Urinary bladder (tissue), 4 donors: ENCODE measurements around the gene TEX11. TPM values are rescaled to one million over a fixed set of nuclear protein-coding genes. Genes with fewer than 3 reads are reported as not detected.
"Not testable (repeated sequence)": the region's sequence is repeated elsewhere in the genome, so short reads cannot be mapped to it uniquely, and the experiment has no call there.

Experiments
- DNase-seq: peaks from one replicate; pipeline ENCODE4 v3.0.0-alpha.2; 2015; ENCODE audit errors: extremely low spot score
- H3K27ac ChIP-seq: one replicate; pipeline ENCODE4 v1.5.1; 2013; ENCODE audit warnings: low read depth, mild to moderate bottlenecking, moderate library complexity
- H3K36me3 ChIP-seq: one replicate; pipeline ENCODE4 v1.6.1; 2013; ENCODE audit warnings: mild to moderate bottlenecking, moderate library complexity; ENCODE audit not compliant: insufficient read depth
- H3K4me1 ChIP-seq: one replicate; pipeline ENCODE4 v1.6.1; 2013; ENCODE audit warnings: mild to moderate bottlenecking, moderate library complexity; ENCODE audit not compliant: insufficient read depth
- H3K4me3 ChIP-seq: one replicate; pipeline ENCODE4 v1.5.1; 2013; ENCODE audit warnings: low read depth, low read length
- WGBS: extraction: QIAGEN DNeasy Blood & Tissue Kit; methylation state at CpG from one replicate; pipeline ENCODE4 v1.1.7; 2013; 5-methylcytosine and 5-hydroxymethylcytosine counted together
- polyA plus RNA-seq: library from polyadenylated mRNA; stranded (reverse); fragments of 200-250 nt; gene quantifications from one replicate; pipeline ENCODE4 v1.2.3, GENCODE V29; 2013
- total RNA-seq: library from RNA; depleted of rRNA; stranded (reverse); fragments of >200 nt; gene quantifications from one replicate; pipeline ENCODE4 v1.2.3, GENCODE V29; 2014
- donor health status: healthy with polysubstance abuse.
- donor health status: healthy.

The TEX11 gene
- total RNA-seq (not detected), polyA plus RNA-seq (0.06 TPM)

DNA sequence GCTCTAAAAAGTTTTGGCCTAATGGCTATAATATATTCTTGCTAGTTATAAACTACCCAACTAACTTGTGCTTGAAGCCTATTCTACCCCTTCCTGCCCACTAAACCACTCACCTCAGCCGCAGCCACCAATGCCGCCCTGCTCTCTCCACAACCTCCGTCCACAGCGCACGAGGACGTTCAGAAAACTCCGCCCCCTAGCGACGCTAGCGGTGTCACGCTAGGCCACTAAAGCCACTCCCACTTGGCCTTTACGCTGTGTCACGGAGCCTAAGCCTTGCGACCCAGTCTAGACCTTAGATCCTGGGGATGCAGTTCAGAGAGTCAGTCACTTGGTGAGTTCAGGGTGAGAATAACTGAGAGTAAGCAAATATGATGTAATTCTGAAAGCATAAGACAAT is at the start of gene TEX11:
Gene TEX11, minus strand, starts transcription at position 171 of the 400 bp plus-strand sequence. CDS start 922 bp downstream, outside the sequence.
- WGBS: 89% methylated on average over 14 of the region's 14 CpGs
- H3K36me3 ChIP-seq: no peaks in the 10 kb centered on the region
- no peaks in the 10 kb centered on the region for H3K4me1 ChIP-seq

DNA sequence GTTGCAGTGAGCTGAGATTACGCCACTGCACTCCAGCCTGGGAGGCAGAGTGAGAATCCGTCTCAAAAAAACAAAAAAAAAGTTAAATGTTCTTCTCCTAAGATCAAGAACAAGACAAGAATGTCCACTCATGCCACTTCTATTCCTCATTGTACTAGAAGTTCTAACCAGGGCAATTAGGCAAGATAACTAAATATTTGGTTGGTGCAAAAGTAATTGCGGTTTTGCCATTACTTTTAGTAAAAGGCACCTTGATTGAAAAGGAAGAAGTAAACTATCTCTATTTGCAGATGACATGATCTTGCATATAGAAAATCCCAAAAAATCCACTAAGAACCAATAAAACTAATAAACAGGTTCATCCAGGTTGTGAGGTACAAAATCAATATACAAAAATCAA is 46.4 kb upstream of the TEX11 start:
- no peak for DNase-seq
- 94% methylated on average over 3 of the region's 3 CpGs for WGBS
- Histone ChIP-seq H3K4me3 (no peak overlapping the region), H3K36me3 (no peaks in the 10 kb centered on the region), H3K27ac (no peak overlapping the region), H3K4me1 (no peaks in the 10 kb centered on the region)

More for the DNA sequence above, at the start of gene TEX11:
- no peak within 1 kb of the TSS for H3K27ac ChIP-seq
- H3K4me3 ChIP-seq: no peak within 1 kb of the TSS
- DNase-seq: no peak

DNA sequence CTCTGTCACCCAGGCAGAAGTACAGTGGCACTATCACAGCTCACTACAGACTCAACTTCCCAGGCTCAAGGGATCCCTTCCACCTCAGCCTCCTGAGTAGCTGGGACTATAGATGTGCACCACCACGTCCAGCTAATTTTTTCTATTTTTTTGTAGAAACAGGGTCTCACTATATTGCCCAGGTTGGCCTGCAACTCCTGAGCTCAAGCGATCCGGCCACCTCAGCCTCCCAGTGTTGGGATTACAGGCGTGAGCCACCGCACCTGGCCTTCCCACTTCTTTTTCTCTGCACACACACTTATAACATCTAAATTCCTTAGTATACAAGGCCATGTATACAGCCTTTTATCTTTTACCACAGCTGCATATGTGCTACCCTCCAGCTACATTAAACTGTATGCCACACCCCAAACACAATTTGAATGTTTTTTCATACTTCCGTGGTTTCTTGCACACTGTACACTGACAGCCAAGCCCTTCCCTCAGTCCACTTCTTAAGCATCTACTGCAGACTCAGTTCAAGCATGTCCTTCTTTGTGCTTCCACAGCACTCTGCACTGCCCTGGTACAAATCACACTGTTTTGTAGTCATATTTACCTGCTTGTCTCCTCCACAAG is 15.9 kb upstream of the TEX11 start:
- H3K27ac ChIP-seq: no peak overlapping the region
- H3K4me3 ChIP-seq: no peak overlapping the region
- no peak for DNase-seq
- no peaks in the 10 kb centered on the region for H3K4me1 ChIP-seq
- WGBS: 83% methylated on average over 6 of the region's 6 CpGs
- H3K36me3 ChIP-seq: no peaks in the 10 kb centered on the region

DNA sequence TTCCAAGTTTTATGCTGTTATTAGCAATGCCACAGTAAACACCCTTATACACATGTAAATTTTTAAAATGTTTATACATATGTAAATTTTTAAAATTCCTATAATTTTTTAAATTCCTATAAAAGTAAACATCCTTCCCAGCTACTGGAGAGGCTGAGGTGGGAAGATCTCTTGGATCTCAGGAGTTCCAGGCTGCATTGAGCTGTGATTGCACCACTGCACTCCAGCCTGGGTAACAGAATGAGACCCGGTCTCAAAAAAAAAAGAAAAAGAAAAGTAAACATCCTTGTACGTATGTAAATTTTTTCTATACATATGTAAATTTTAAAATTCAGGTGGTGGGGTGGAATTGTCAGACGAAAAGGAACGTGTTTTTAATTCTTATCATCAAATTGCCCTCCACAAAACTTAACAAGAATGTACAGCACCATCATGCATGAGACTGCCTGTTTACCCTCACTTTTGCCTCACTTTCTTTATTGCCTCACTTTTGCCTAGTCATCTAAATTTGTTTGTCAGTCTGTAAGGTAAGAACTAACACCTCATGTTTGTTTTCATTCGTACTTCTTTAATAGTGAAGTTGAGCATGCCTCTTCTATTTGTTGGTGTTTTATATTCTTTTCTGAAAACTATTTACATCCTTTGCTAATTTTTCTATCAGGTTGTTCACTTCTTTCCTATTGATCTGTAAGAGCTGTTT is 14.4 kb upstream of the TEX11 start:
- H3K4me3 ChIP-seq: no peak overlapping the region
- no peaks in the 10 kb centered on the region for H3K36me3 ChIP-seq
- H3K27ac ChIP-seq: no peak overlapping the region
- no peak for DNase-seq
- H3K4me1 ChIP-seq: no peaks in the 10 kb centered on the region
- 16% methylated on average over 5 of the region's 5 CpGs for WGBS

- WGBS: 9% methylated on average over 3 of the region's 3 CpGs
- H3K4me3 ChIP-seq: no peak overlapping the region
- no peak for DNase-seq
- no peaks in the 10 kb centered on the region for H3K4me1 ChIP-seq
- H3K36me3 ChIP-seq: no peaks in the 10 kb centered on the region
- H3K27ac ChIP-seq: no peak overlapping the region
Measured at GRCh38 chrX:70921709-70922352, 13.3 kb upstream of the TEX11 start.

GRCh38 chrX:70916754-70917153 is 8.2 kb upstream of the TEX11 start:
- 93% methylated on average over 4 of the region's 4 CpGs for WGBS
- Histone ChIP-seq H3K4me1 (no peaks in the 10 kb centered on the region), H3K36me3 (no peaks in the 10 kb centered on the region), H3K4me3 (no peak overlapping the region), H3K27ac (no peak overlapping the region)
- no peak for DNase-seq

DNA sequence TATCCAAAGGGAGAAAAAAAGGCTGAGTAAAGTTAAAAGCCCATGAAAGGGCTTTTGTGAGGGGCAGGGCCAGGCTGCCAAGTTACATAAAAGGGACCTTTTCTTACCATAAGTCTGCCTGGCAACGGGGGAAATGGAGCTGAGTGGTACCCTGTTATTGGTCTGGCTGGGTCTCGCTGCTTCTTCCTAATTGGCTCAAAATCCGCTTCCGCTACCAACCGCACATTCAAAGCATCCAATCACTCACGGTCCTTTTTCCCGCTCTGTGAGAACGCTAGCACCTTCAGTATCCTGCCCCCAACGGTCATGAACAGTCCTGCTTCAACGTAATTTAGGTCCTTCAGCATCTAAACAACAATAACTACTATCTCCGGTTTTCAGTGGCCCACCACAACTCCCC is 611 bp downstream of the TEX11 start:
- Histone ChIP-seq H3K4me3 (no peak overlapping the region), H3K27ac (no peak overlapping the region), H3K36me3 (no peaks in the 10 kb centered on the region), H3K4me1 (no peaks in the 10 kb centered on the region)
- DNase-seq: no peak
- 96% methylated on average over 11 of the region's 11 CpGs for WGBS

DNA sequence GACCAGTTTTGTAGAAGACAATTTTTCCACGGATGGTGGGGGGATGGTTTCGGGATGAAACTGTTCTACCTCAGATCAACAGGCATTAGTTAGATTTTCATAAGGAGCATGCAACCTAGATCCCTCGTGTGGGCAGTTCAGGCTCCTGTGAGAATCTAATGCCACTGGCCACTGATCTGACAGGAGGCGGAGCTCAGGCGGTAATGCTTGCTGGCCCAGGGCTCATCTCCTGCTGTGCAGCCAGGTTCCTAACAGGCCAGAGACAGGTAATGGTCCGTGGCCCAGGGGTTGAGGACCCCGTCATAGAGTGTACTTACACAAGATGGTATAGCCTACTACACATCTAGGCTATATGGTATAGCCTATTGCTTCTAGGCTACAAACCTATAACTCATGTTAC is 7.0 kb downstream of the TEX11 start:
- Histone ChIP-seq H3K4me3 (no peak overlapping the region), H3K4me1 (no peaks in the 10 kb centered on the region), H3K36me3 (no peaks in the 10 kb centered on the region), H3K27ac (no peak overlapping the region)
- no peak for DNase-seq
- 72% methylated on average over 7 of the region's 7 CpGs for WGBS

DNA sequence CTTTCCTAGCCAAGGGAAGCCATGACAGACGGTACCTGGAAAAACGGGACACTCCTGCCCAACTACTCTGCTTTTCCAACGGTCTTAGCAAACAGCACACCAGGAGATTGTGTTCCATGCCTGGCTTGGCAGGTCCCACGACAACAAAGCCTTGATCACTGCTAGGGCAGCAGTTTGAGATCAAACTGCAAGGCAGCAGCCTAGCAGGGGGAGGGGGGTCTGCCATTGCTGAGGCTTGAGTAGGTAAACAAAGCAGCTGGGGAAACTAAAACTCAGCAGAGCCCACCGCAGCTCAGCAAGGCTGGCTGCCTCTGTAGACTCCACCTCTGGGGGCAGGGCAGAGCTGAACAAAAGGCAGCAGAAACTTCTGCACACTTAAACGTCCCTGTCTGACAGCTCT is 18.1 kb downstream of the TEX11 start:
- WGBS: 46% methylated on average over 6 of the region's 6 CpGs
- H3K4me1 ChIP-seq, DNase-seq, H3K27ac ChIP-seq, H3K36me3 ChIP-seq, H3K4me3 ChIP-seq: not testable (repeated sequence)

DNA sequence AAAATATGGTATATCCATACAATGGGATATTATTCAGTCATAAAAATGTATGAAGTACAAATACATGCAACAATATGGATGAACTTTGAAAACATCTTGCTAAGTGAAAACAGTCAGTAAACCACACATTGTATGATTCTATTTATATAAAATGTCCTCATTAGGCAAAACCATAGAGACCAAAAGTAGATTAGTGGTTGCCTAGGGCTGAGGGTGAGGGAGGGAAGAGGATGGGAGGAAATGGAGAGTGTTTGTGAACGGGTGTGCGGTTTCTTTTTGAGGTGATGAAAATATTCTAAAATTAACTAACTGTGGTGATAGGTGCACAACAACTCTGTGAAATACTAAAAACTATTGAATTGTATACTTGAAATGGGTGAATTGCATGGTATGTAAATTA is 29.6 kb downstream of the TEX11 start:
- no peak overlapping the region for H3K4me3 ChIP-seq
- no peaks in the 10 kb centered on the region for H3K36me3 ChIP-seq
- WGBS: 92% methylated on average over 2 of the region's 2 CpGs
- no peak overlapping the region for H3K27ac ChIP-seq
- DNase-seq: no peak
- no peaks in the 10 kb centered on the region for H3K4me1 ChIP-seq

DNA sequence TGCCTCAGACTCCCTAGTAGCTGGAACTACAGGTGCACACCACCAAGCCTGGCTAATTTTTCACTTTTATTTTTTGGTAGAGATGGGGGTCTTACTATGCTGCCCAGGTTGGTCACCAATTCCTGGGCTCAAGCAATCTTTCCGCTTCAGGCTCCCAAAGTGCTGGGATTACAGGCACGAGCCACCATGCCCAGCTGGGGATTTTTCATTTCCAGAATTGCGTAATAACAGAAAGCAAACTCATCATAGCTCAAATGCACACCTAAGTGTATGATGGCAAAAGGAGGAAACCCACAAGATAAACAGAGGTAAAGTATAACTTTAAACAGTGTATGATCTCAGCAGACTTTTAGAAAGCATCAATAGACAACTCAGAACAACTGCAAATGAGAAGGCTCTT is 56.2 kb downstream of the TEX11 start:
- 70% methylated on average over 3 of the region's 3 CpGs for WGBS
- H3K36me3 ChIP-seq: no peaks in the 10 kb centered on the region
- DNase-seq: no peak

DNA sequence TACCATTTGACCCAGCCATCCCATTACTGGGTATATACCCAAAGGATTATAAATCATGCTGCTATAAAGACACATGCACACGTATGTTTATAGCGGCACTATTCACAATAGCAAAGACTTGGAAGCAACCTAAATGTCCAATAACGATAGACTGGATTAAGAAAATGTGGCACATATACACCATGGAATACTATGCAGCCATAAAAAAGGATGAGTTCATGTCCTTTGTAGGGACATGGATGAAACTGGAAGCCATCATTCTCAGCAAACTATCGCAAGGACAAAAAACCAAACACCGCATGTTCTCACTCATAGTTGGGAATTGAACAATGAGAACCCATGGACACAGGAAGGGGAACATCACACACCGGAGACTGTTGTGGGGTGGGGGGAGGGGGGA is 64.4 kb downstream of the TEX11 start:
- H3K36me3 ChIP-seq, H3K4me3 ChIP-seq, DNase-seq, H3K4me1 ChIP-seq, H3K27ac ChIP-seq: not testable (repeated sequence)
- 95% methylated on average over 6 of the region's 6 CpGs for WGBS

More for the DNA sequence above, 56.2 kb downstream of the TEX11 start:
- Histone ChIP-seq H3K27ac (no peak overlapping the region), H3K4me1 (no peaks in the 10 kb centered on the region), H3K4me3 (no peak overlapping the region)

DNA sequence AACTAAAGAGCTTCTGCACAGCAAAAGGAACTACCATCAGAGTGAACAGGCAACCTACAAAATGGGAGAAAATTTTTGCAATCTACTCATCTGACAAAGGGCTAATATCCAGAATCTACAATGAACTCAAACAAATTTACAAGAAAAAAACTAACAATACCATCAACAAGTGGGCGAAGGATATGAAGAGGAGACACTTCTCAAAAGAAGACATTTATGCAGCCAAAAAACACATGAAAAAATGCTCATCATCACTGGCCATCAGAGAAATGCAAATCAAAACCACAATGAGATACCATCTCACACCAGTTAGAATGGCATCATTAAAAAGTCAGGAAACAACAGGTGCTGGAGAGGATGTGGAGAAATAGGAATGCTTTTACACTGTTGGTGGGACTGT is 64.9 kb downstream of the TEX11 start:
- WGBS: 87% methylated on average over 1 of the region's 1 CpG

GRCh38 chrX:70834589-70834988 is 73.9 kb downstream of the TEX11 start:
- no peak for DNase-seq
- H3K27ac ChIP-seq: no peak overlapping the region
- 89% methylated on average over 7 of the region's 7 CpGs for WGBS
- no peaks in the 10 kb centered on the region for H3K36me3 ChIP-seq
- H3K4me3 ChIP-seq: no peak overlapping the region
- H3K4me1 ChIP-seq: no peaks in the 10 kb centered on the region

More for the DNA sequence above, 64.9 kb downstream of the TEX11 start:
- not testable (repeated sequence) for H3K27ac ChIP-seq, H3K4me3 ChIP-seq, H3K4me1 ChIP-seq, H3K36me3 ChIP-seq, DNase-seq
